GM12872 (cell line): ENCODE results near the gene ZFAND5.

Source experiments
- CTCF ChIP-seq: IDR thresholded peaks from 3 replicates; pipeline ENCODE4 v1.5.1; 2011; ENCODE audit warnings: low read depth, mild to moderate bottlenecking, low read length, moderate library complexity; ENCODE audit not compliant: insufficient read depth

Gene ZFAND5

GRCh38 chr9:72362118-72362531 lies 2.9 kb downstream of the ZFAND5 start:
- TF ChIP-seq CTCF = no peak

- TF ChIP-seq CTCF = no peak
Measured at GRCh38 chr9:72361217-72361616, 3.8 kb downstream of the ZFAND5 start.

DNA sequence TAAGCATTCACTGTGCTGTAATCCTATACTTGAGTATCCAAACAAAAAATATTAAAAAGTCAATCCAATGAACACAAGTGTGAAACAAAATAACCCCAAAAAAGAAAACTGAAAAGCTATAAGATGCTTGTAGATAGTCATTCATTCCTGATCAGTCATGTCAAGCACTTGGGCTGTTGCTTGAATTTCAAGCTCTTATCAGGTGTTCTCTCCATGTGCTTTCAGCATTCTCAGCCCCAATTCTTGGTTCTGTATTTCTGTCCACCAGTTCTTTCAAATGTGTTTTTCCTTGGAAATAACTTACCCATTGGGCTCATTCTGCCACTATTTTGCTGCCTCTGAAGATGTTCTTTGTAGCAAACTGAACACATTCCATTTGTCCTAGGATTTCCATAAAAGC lies 4.7 kb downstream of the ZFAND5 start:
- TF ChIP-seq CTCF = no peak

DNA sequence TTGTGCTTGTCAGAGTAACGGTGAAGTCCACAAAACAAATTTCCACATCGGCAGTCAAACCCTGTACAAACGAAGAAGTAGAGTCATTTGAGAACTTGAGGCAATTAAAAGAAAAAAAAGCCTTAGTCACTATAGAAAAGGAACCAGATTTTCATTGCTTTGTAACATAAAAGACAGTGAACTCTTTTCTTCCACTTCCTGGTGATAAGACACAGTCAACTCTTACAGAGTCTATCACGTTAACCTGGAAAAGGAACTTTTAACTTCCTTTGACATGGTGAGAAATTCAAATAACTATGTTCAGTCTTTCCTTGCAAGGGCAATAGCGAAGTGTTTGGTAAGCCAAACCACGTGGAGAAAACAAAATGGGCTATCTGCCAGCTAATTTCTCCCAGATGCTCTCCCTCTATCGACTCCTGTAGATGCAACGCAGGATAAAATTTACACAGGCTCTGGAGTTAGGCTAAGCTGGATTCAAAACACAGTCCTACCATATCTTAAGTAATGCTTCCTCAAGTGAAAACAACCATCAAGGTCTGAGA lies 8.9 kb downstream of the ZFAND5 start:
- no peak for TF ChIP-seq CTCF

DNA sequence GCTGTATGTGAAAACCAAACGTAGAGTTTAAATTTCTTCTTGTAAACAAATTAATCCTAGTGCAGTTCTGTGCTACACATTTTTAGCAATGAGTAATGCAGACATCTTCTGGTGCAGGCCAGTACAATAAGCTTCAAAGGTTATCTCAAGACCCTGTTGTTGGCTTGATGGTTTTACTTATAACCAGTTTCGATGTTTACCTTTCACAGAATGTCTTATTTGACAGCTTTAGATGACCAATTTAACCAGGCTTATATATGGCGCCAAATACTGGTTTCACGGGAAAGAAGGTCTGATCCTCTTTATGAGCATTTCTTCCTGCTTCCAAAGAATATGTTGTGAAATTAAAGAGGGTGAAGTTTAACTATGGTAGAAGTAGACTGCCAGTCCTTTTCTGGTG lies 9.9 kb downstream of the ZFAND5 start:
- no peak for TF ChIP-seq CTCF

- no peak for TF ChIP-seq CTCF
Measured at GRCh38 chr9:72354704-72355103, 10.3 kb downstream of the ZFAND5 start.

GRCh38 chr9:72353455-72354116 lies 11.4 kb downstream of the ZFAND5 start:
- TF ChIP-seq CTCF = no peak
